ENCODE results near the gene SFXN3.

The SFXN3 gene

GRCh38 chr10:101061624-101062231, 30.7 kb downstream of the SFXN3 start, which contains the start of gene KAZALD1:
Gene KAZALD1 (plus strand): TSS chr10:101061989. CDS start chr10:101062593, 604 bp downstream.
- FAIRE-seq = peak; percentile 65

DNA sequence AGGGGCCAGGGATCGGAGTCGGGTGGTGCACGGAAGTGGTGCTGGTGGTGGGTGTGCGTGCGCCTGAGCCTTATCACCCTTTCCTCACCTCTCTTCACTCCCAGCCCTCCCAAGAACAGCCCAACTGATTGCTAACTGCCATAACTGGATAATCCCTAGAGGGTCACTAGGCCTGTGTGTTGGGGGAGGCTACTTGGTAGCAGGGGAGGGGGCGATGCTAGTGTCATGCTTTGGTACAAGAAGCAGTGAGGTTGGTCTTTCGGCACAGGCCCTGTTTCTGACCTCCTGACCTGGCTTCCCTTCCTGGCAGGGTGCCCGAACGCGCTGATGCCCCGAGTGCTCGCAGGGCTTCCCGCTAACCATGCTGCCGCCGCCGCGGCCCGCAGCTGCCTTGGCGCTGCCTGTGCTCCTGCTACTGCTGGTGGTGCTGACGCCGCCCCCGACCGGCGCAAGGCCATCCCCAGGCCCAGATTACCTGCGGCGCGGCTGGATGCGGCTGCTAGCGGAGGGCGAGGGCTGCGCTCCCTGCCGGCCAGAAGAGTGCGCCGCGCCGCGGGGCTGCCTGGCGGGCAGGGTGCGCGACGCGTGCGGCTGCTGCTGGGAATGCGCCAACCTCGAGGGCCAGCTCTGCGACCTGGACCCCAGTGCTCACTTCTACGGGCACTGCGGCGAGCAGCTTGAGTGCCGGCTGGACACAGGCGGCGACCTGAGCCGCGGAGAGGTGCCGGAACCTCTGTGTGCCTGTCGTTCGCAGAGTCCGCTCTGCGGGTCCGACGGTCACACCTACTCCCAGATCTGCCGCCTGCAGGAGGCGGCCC, 31.4 kb downstream of the SFXN3 start:
- FAIRE-seq = no peak

DNA sequence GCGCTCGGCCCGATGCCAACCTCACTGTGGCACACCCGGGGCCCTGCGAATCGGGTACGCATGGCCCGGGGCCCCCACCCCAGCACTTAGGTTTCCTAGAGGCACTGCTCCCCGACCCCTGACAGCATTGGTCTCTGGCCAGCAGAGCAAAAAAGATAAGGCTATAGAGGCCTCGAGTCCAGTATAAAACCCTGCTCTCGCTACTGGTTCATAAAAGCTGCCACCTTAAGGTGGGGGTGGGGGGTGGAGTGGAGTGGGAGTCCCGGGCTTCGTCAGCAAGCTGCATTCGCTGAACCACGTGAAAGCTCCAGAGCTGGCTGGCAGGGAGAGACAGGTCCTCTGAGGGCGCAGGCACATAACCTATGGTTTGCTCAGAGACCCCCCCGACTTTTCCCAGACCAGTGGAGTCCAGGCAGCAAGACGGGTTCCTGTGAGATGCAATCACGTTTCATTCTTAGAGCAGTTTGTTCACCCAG, 32.1 kb downstream of the SFXN3 start:
- no peak for FAIRE-seq

GRCh38 chr10:101063548-101064414, 32.7 kb downstream of the SFXN3 start:
- FAIRE-seq = no peak

DNA sequence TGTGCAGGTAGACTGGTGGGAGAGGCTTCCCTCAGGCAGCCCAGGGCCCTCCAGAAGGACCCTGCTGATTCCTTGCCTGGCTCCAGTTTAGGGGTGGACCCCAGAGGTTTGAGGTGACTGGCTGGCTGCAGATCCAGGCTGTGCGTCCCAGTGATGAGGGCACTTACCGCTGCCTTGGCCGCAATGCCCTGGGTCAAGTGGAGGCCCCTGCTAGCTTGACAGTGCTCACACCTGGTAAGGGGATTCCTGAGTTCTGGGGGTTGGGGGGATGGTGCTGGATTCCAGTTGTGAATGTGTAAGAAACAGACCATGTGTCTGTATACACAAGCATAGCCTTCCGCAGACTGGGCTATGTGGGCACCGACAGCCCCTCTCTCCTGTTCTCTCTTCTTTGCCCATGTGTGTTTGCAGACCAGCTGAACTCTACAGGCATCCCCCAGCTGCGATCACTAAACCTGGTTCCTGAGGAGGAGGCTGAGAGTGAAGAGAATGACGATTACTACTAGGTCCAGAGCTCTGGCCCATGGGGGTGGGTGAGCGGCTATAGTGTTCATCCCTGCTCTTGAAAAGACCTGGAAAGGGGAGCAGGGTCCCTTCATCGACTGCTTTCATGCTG, 33.5 kb downstream of the SFXN3 start:
- no peak for FAIRE-seq

DNA sequence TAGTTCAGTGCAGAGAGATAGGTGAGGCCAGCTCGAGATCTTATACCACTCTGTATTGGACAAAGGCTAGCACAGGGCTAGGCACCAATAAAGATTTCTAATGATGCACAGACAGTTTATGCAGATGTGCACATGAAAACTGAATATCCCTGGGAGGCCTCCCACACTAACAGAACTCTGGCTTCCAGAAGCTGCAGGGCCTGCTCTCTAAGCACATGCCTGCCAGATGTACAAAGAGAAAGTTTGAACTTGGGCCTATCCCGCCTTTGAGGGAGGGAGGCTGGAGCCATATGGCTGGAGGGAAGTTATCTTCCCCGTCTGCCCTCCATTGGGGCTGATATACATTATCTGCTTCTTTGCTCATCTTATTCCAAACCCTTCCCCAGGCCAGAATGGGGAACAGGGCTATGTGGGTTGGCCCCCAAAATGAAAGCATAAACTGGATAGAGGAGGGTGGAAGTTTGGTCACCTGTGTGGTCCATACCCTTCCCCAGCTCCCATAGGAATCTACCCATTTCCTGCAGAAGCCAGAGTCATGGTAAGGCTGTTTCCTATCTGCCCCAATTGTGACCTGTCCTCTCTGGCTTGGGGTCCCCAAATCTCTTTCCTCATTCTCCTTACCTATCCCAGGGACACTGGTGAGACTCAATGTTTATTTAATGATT, 34.6 kb downstream of the SFXN3 start:
- FAIRE-seq = no peak

DNA sequence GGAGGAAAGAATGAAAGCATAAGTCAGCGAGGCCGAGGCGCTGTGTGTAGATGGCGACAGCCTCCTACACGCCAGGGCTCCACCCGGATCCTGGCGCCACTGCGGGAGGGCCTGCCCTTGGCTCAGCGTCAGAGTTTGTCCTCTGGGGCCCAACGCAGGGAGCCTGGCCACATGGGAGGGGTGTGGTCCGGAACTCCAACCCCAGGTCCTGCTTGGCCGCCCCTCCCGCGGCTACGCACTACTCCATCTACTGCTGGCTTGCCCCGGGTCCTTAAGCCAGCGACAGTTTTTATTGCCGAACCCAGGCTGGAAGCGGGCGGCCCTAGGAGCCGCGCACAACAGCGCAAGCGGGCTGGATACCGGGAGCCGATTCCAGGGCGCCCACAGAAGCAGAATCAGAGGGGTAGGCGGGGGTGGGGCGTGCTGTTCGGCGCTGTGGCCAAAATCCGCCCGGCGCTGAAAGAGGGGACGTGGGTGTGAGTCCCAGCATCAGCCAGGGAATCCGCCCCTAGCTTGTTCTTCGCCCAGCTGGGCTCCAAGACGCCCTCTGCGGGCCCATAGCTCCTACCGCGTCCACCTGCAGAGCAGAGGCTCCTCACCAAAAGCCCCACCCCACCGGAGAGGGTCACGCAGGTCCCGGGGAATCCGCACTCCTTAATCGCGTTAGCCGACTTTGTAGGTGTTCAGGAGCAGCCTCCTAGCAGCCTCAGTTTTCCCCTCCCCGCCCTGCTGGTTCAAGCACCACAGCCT, 35.3 kb downstream of the SFXN3 start:
- no peak for FAIRE-seq

DNA sequence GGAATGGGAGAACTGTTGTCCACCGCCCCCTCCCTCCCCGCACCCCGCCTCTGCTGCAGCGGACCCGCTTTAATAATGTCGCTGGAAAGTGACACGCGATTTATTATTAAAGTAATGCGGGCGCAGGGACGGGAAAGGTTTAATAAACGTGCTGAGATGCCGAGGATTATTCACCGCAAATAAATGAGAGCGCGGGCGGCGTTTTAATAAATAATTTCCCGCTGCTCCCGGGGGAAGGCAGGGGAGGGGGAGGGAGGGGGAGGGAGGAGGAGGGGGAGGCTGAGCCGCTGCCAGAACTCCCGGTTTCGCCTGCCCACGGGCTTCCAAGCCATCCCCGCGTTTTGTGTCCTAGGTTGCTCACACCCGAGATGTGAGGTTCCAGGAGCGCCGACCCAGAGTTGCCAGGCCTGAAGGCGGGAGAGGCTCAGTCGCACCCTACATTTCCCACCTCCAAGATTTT, 35.9 kb downstream of the SFXN3 start:
- no peak for FAIRE-seq

- peak; percentile 93 for FAIRE-seq
Measured at GRCh38 chr10:101067356-101068083, 36.5 kb downstream of the SFXN3 start.

- FAIRE-seq = no peak
Measured at GRCh38 chr10:101069441-101069840, 38.4 kb downstream of the SFXN3 start.

DNA sequence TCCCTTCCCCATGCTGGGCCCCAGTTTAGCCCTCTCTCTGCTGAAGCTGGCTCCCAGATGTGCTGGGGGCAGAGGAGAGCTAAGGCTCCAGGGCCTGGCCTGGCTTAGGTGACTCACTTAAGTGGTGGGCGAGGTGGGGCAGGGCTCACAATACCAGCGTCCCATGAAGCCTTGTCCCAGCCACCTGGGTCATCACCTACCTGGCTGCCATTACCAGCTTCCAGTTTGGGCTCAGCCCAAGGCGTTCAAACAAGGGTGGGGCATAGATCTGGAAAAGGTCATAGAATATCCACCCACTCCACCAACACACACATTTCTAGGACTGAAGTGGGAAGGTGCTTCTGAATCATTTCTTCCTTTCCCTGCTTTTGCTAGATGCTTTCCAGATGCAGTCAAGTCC, 39.1 kb downstream of the SFXN3 start:
- FAIRE-seq = no peak

- no peak for FAIRE-seq
Measured at GRCh38 chr10:101071267-101071884, 40.3 kb downstream of the SFXN3 start.

DNA sequence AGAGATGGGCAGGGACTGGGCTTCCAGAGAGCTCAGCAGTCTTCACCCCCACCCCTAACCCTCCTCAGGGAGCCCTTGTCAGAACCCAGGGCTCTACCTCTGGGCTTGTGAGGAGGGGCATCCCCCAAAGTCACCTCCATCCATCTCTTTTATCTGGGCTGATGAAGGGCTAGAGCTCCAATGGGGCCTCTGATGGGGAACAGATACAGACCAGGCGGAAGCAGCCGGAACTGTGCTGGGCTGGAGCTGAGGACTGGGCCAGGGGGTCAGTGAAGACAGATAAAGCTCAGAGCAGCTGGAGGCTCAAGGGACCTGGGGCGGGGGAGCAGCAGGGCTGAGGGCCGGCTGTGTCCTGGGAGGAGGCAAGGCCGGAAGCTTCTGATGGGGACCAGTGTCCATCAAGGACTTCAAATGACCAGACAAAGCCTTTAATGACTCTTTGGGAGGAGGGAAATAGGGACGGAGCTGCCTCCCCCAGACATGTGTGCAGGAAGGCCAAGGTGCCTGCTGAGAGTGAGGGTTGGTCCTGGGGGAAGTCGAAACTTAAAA, 40.9 kb downstream of the SFXN3 start:
- FAIRE-seq = no peak

DNA sequence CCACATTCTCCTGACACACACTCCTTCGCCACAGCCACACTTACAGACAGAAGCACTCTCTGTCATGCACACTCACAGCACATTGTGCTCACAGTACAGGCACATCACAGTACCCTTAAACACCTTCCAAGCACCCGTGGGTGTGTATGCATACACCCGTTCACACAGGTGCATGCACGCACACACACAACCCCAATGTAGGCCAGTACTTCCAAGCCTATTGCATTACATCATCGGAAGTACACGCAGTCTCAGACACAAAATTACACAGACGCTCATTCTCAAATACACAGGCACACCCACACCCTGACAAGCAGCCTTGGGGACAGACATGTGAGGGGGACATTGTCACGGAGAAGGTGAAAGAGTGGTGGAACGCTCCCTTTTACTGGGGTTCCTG, 41.9 kb downstream of the SFXN3 start:
- no peak for FAIRE-seq

GRCh38 chr10:101073631-101074030, 42.6 kb downstream of the SFXN3 start:
- FAIRE-seq = no peak

DNA sequence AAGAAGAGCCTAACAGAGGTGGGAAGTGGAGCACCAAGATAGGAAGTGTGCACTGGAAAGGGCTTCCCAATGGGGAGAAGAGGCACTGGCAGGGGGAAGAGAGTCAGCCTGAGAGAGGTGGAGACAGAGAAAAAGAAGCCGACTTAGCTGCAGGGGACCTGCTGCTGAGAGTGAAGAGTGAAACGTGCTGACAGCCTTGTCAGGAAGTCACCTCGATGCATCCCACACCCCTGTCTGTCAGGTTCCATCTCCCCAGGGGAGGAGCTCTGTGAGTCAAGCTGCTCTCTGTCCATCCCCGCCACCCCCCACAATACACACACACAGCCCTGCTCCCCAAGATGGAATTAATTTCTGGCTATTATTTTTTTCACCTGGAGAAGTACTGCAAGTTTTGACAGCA, 44.7 kb downstream of the SFXN3 start:
- FAIRE-seq = no peak

- FAIRE-seq = no peak
Measured at GRCh38 chr10:101076630-101077029, 45.6 kb downstream of the SFXN3 start.

DNA sequence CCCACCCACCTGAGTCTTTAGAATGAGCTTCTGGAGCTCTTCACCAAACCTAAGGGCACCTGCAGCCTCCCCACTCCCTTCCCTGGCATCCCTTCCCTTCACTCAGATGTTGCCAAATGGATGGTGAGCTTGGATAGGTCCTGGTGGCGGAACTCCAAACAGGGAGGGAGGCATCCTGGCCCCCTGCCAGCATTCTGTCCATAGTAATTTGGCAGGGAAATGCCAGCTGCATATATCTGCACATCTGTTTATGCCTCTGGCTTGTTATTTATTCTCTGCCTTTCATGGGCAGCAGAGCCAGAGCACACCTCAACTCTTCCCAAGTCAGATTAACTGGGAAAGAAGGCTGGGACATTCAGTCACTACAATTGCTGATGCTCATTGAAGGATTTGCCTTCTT, 48.8 kb downstream of the SFXN3 start:
- no peak for FAIRE-seq

DNA sequence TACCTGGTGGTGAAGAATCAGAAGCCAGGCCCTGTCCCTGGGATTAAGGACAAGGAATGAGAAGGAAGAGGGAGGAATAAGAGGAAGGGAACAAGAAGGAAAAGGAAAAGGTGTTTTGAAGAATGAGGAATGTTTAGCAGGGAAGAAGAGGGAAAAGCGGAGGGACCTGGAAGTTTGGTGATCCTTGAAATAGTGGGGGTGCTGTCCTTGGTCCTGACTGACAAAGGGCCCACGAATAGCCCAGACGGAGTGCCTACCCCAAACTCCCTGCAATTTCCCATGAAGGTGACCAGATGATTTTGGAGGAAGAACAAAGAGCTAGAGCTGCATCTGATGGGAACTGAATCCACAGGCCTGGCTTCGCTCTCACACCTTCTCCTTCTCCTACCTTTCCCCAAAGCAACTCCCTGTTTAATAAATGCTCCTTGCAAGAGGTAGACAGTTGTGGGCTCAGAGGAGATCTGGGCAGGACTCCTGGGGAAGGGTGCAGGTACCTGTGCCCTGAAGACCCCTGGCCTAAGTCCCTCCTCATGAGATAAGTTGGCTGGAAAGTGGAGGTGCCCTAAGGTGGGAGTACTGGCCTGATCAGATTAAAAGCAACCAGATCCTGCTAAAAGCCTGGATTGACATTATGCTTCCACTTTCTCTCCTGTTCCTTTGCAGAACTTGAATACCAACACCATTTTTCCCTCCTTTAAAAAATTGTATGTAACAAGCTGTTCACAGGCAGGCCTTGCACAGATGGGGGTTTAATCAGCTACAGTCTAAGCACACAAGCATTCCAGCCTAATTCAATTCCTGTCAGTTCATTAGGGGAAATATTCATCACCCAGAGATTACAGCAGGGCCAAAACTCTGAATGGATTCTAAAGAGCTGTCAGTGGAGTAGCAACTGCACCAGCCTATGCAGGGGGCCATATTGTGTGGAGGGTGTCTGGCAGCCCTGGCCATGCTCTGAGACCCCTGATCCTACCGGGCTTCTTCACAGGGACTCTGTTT, 50.2 kb downstream of the SFXN3 start:
- FAIRE-seq = no peak
